22Rv1 (cell line): Measurements from ENCODE around the gene SYNE1.

Experiments used
- H3K27ac ChIP-seq: fragments of 450-650 bp; 2 replicates; pipeline ENCODE4 v1.5.1; 2017
- ZFX ChIP-seq: fragments of 450-650 bp; IDR thresholded peaks from 2 replicates; pipeline ENCODE4 v1.6.1; 2017; ENCODE audit warnings: antibody characterized with exemption, borderline replicate concordance
- TF ChIP-seq, protein P1 (sequence below): fragments of 450-650 bp; IDR thresholded peaks from 2 replicates; pipeline ENCODE4 v1.5.1; 2017; ENCODE audit warnings: mild to moderate bottlenecking

SYNE1 gene

DNA sequence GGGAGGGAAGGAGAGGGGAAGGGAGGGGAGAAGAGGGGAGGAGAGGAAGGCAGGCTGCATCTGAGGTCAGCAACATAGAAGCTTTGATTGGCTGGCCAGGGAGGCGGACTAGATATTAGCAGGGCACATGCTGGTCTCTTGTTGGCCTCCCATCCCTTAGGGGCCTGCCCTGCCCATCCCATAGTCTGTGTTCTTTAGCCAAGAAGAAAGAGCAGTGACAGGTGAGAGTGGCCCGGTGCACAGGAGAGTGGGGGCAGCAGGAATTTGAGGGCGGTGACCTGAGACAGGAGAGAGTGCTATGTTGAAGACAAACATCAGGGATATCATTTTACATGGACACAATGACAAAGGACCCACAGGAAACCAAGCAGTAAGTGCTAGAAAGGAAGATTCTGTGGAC lies 413.5 kb downstream of the SYNE1 start:
- no peak overlapping the region for H3K27ac ChIP-seq
- no peak for TF ChIP-seq ZFX
- TF ChIP-seq, protein P1, sequence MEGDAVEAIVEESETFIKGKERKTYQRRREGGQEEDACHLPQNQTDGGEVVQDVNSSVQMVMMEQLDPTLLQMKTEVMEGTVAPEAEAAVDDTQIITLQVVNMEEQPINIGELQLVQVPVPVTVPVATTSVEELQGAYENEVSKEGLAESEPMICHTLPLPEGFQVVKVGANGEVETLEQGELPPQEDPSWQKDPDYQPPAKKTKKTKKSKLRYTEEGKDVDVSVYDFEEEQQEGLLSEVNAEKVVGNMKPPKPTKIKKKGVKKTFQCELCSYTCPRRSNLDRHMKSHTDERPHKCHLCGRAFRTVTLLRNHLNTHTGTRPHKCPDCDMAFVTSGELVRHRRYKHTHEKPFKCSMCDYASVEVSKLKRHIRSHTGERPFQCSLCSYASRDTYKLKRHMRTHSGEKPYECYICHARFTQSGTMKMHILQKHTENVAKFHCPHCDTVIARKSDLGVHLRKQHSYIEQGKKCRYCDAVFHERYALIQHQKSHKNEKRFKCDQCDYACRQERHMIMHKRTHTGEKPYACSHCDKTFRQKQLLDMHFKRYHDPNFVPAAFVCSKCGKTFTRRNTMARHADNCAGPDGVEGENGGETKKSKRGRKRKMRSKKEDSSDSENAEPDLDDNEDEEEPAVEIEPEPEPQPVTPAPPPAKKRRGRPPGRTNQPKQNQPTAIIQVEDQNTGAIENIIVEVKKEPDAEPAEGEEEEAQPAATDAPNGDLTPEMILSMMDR: no peak

DNA sequence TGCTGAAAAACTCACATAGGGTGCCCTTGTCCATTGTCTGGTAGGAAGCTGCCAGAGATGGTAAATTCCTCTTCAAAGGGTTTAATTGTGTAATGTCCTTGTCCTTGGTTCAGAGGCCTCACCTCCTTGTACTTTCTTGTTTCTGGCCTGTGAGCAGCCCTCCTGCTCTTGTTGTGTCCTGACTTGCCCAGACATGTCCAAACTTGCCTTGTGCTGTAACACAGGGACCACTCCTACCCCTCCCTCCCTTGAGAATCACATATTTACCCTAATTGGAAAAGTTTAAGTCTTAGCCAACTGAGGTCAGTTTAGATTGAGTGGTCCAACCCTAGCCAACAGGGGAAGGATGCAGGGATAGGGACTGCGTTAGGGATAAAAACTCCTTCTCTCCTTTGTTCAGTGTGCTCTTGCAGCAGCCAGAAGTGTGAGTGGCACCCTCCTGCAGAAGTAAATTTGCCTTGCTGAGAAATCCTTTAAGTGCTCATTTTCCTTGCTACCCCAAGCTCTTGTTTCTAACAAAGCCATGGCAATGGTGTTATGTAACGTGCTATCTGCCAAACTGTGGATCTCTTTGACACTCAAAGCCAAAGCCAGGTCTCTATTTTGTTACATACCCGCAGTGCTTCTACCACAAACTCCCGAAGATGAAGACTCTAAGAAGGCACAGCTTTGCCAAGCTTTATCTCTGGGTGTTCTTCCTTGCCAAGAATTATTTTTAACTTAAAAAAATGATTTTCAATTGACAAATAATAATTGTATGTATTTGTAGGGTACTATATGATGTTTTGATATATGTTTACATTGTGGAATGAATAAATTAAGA lies 415.1 kb downstream of the SYNE1 start:
- TF ChIP-seq, protein P1: no peak
- TF ChIP-seq ZFX: no peak
- H3K27ac ChIP-seq: no peak overlapping the region

DNA sequence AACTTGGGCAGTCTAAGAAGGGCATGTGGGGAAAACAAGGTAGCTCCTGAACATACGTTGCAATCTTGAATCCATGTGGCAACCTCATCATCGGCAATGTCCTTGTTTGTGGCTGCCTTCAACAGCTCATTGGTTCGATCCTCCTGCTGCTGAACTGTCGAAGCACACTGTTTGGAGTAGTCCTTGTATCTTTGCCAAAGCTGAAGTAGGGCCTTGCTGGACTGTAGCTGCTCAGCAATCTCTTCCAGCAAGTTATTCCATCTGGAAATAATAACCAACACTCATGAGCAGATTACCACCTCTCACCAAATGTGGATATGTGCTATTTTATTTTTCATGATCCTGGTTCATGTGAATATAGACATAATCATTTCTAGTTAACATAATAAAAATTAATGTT lies 416.4 kb downstream of the SYNE1 start:
- TF ChIP-seq, protein P1: no peak
- no peak for TF ChIP-seq ZFX
- H3K27ac ChIP-seq: no peak overlapping the region

DNA sequence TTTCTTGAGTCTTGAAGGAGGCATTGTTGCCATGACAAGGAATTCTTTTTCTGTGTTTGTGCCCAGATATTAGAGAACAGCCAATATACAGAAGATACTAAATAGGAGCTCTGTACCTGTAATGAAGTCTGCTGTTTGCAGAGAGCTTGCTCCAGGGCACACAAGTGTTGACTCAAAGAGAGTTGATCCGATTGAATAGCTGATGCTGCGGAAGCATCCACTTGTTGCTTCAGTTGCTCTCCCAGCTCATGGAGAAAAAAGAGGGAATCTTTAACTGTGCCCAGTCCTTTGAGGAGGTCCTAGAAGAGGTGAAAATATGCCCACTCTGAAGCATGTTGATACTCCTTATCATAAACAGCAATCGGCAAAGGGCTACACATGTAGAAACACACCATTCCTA lies 418.3 kb downstream of the SYNE1 start:
- TF ChIP-seq, protein P1: no peak
- TF ChIP-seq ZFX: no peak
- peak overlapping the region; percentile 7; the same call in 1 of the 2 replicates for H3K27ac ChIP-seq

DNA sequence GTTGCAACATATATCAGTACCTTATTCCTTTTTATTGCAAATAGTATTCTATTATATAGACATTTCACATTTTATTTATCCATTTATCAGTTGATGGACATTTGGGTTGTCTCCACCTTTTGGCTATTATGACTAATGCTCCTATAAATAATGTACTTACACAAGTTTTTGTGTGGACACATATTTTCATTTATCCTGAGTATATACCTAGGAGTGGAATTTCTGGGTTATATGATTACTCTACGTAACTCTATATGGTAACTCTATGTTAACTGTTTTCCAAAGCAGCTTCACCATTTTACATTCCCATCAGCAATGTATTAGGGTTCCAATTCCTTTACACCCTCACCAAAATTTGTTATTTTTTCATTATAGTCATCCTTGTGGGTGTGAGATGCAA lies 424.7 kb downstream of the SYNE1 start:
- H3K27ac ChIP-seq: no peak overlapping the region
- no peak for TF ChIP-seq ZFX
- TF ChIP-seq, protein P1: no peak

DNA sequence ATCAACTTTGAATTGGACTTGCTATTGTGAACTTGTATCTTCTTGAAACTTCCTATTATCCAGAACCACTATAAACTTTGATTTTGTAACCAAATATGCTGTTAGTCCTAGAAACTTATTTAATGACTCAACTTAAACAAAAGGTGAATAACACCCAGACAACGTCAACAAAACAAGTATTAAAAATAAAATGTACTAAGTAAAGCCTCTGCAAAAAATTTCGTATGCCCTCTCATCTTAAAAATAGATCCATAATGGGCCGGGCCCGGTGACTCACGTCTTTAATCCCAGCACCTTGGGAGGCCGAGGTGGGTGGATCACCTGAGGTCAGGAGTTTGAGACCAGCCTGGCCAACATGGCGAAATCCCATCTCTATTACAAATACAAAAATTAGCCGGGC lies 428.0 kb downstream of the SYNE1 start:
- no peak for TF ChIP-seq ZFX
- TF ChIP-seq, protein P1: no peak
- H3K27ac ChIP-seq: no peak overlapping the region

DNA sequence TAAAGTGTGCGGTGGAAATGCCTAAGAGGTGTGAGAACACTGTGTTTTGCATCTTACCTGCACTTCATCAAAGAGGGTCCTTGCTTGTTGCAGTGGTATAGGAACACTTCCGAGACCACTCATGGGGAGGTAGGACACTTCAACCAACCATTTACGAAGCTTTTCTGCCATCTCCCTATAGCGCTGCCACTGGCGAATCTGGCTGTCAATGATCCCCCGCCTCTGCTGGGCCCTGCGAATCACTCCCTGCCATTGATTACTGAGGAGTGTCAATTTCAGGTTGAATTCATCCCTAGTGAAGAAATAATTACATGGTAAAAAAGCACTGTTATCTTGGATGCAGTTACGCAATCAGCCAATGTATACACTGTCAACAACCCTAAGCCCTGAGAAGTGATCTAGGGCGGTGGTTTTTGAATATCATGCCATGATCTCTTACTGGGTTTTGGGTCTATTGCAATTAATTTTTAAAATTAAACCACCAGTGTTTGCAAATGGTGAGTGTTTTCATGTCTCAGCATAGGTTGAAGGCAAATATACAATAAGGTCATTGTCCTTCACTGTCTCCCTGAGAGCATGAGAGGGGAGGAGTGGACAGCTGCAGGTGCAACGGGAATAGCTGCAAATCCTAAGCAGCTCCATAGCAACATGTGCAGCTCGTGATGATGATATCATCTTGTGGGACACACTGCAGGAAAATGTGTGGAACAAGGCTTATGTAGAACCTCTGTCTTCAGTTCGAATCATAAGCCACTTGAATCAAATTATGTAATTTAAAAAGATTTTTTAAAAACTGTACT lies 429.0 kb downstream of the SYNE1 start:
- no peak for TF ChIP-seq ZFX
- TF ChIP-seq, protein P1: no peak

More for the DNA sequence above, 429.0 kb downstream of the SYNE1 start:
- H3K27ac ChIP-seq: no peak overlapping the region
